Activated CD8-positive, alpha-beta T cell treated with anti-CD3 and anti-CD28 coated beads for 36 hours (primary cell): ENCODE measurements around the gene KLK14. TPM values are rescaled to one million over a fixed set of nuclear protein-coding genes. Genes with fewer than 3 reads are reported as not detected.

ENCODE experiments used
- ATAC-seq: fragments of 200-7000 bp; cut with Tn5 transposase; one replicate; pipeline ENCODE4 v1.10.0; 2021; ENCODE audit warnings: mild to moderate bottlenecking, moderate library complexity
- CTCF ChIA-PET: fragments of 350-600 bp; sonication (Branson Sonifier 250); formaldehyde crosslinking; loops from one replicate; lab custom pipeline; 2021; ENCODE audit warnings: antibody characterized with exemption; lab: Charles Lee
- POLR2A ChIA-PET: fragments of 350-600 bp; sonication (Branson Sonifier 250); formaldehyde crosslinking; loops from one replicate; lab custom pipeline; 2021; ENCODE audit warnings: antibody characterized with exemption; lab: Charles Lee
- DNase-seq: peaks from one replicate; pipeline ENCODE4 v3.0.0-alpha.2; 2020
- H3K27ac Mint-ChIP-seq: one replicate; pipeline ENCODE4 v1.8.0; 2021; ENCODE audit warnings: mild to moderate bottlenecking, mixed read lengths
- H3K27me3 Mint-ChIP-seq: one replicate; pipeline ENCODE4 v1.8.0; 2021; ENCODE audit warnings: mixed read lengths
- H3K36me3 Mint-ChIP-seq: one replicate; pipeline ENCODE4 v1.8.0; 2021; ENCODE audit warnings: low read depth, mixed read lengths
- H3K4me1 Mint-ChIP-seq: one replicate; pipeline ENCODE4 v1.8.0; 2021; ENCODE audit warnings: low read depth, mixed read lengths
- H3K4me3 Mint-ChIP-seq: one replicate; pipeline ENCODE4 v1.8.0; 2021; ENCODE audit warnings: mild to moderate bottlenecking, moderate library complexity, mixed read lengths
- H3K9me3 Mint-ChIP-seq: one replicate; pipeline ENCODE4 v1.8.0; 2021; ENCODE audit warnings: mixed read lengths
- CTCF ChIP-seq: fragments of 200-600 bp; IDR thresholded peaks from one replicate; pipeline ENCODE4 v1.8.0; 2022; ENCODE audit warnings: antibody characterized with exemption, mild to moderate bottlenecking
- intact Hi-C: fragments of 100-400 bp; cut with micrococcal nuclease; formaldehyde crosslinking; loops from one replicate; pipeline ENCODE4 v1.10.0; 2022
- total RNA-seq, 2 experiments: library from RNA; stranded (reverse); gene quantifications; one replicate each; pipeline ENCODE4 v1.2.3, GENCODE V29; 2021

Gene KLK14
- total RNA-seq, 2 experiments from 2014 or later = 0.32 to 0.43 TPM

- no peaks in the 10 kb centered on the region for H3K27me3 Mint-ChIP-seq
- no peak overlapping the region for H3K4me3 Mint-ChIP-seq
- intact Hi-C loops = loop anchor here (5.0 kb wide), 2 partner anchors 69 to 164 kb away; no protein-coding TSS in a partner anchor
- CTCF ChIA-PET = no interaction called here
- no peak overlapping the region for H3K27ac Mint-ChIP-seq
- ATAC-seq = no peak
- peaks cover 3% of the 10 kb centered on the region for H3K36me3 Mint-ChIP-seq
- no peaks in the 10 kb centered on the region for H3K9me3 Mint-ChIP-seq
- no peaks in the 10 kb centered on the region for H3K4me1 Mint-ChIP-seq
- DNase-seq = no peak
- TF ChIP-seq CTCF = no peak
- POLR2A ChIA-PET = no interaction called here
Measured at GRCh38 chr19:51091126-51091525, 8.4 kb upstream of the KLK14 start.

DNA sequence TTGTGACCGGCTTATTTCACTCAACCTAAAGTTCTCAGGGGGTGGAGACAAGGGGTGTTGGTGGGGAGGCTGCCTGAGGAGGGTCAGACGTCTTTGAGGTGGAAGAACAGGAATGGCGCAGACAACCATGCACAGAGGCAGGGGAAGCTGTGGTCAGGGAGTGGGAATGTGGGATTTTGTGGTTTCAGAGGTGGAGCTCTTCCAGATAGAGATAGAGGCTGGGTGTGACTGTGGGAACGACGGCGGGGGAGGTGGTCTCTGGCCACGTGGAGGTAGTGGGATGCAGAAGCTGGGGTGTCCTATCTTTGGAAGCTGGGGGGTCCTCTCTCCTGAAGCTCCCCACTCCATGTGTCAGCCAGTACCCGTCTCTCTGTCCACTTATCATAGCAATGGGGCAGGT is 7.8 kb upstream of the KLK14 start:
- ChIA-PET POLR2A (no interaction called here), CTCF (no interaction called here)
- no peaks in the 10 kb centered on the region for H3K9me3 Mint-ChIP-seq

GRCh38 chr19:51089786-51090185 is 7.1 kb upstream of the KLK14 start:
- ChIA-PET POLR2A (no interaction called here), CTCF (no interaction called here)
- no peak for ATAC-seq
- Mint-ChIP-seq H3K36me3 (no peaks in the 10 kb centered on the region), H3K4me1 (no peaks in the 10 kb centered on the region), H3K27me3 (no peaks in the 10 kb centered on the region), H3K9me3 (no peaks in the 10 kb centered on the region), H3K27ac (no peak overlapping the region), H3K4me3 (no peak overlapping the region)
- intact Hi-C loops = loop anchor here (5.0 kb wide), 2 partner anchors 67 to 162 kb away; no protein-coding TSS in a partner anchor
- TF ChIP-seq CTCF = no peak
- no peak for DNase-seq

More for the DNA sequence above, 7.8 kb upstream of the KLK14 start:
- H3K27ac Mint-ChIP-seq = no peak overlapping the region
- no peaks in the 10 kb centered on the region for H3K4me1 Mint-ChIP-seq
- no peak overlapping the region for H3K4me3 Mint-ChIP-seq
- no peak for DNase-seq
- no peak for ATAC-seq
- H3K27me3 Mint-ChIP-seq = no peaks in the 10 kb centered on the region
- no peak for TF ChIP-seq CTCF
- intact Hi-C loops = loop anchor here (5.0 kb wide), 2 partner anchors 68 to 163 kb away; no protein-coding TSS in a partner anchor
- no peaks in the 10 kb centered on the region for H3K36me3 Mint-ChIP-seq

DNA sequence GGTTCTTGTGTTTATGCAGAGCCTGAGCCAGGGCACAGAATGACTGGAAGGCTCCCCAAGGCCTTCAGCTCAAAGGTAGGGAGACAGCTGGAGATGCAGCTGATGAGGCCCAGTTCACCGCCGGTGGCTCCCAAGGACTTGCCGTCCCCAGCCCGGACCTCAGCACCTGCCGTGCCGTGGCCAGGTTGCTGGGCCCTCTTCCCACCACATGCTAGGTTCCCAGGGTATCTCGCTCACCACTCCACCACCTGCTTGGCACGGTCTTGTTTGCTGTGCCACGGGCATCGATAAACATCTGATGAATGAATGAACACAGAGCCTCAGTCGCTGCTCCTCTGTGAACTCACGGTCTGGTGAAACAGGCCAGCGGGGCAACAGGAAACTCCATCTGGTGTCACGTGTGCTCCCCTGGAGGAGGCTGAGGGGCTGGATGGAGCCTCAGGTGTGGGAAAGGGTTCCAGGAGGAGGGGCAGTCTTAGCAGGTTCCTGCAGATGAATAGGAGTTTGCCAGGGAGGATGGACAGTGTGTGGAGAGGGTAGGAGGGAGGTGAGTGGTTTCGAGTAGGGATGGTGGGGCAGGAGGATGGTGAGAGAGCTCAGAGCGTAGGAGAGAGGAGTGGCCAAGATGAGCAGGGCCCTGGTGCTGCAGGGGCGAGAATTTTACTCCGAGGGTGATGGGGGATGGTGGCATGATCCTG is 3.6 kb upstream of the KLK14 start:
- TF ChIP-seq CTCF = no peak
- H3K9me3 Mint-ChIP-seq = no peaks in the 10 kb centered on the region
- H3K4me3 Mint-ChIP-seq = no peak overlapping the region
- intact Hi-C loops = no loop called here
- H3K27me3 Mint-ChIP-seq = peaks cover 5% of the 10 kb centered on the region
- ChIA-PET POLR2A (no interaction called here), CTCF (no interaction called here)
- H3K36me3 Mint-ChIP-seq = no peaks in the 10 kb centered on the region
- ATAC-seq (no peak), DNase-seq (no peak)
- H3K27ac Mint-ChIP-seq = no peak overlapping the region
- no peaks in the 10 kb centered on the region for H3K4me1 Mint-ChIP-seq

DNA sequence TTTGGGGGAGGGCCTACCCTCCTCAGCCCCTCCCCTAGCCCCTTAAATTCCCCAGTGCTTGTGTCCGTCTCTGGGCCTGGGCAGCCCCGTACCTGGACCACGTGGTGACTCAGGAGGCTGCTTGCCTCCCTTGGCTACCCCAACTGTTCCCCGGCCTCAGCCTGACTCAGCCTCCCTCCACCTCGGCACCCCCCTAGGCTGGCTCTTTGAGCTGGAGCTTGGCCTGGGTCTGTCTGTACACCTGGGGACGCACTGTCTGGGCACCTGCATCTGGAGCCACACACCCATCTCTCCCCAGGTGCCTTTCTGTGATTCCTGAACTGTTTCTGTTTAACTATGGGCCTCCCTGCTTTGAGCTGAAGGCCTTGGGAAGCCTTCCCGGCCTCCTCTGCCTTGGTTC is 1.8 kb upstream of the KLK14 start:
- Mint-ChIP-seq H3K9me3 (no peaks in the 10 kb centered on the region), H3K4me3 (no peak overlapping the region), H3K27ac (no peak overlapping the region), H3K4me1 (no peaks in the 10 kb centered on the region), H3K27me3 (peaks cover 5% of the 10 kb centered on the region), H3K36me3 (no peaks in the 10 kb centered on the region)
- ChIA-PET POLR2A (no interaction called here), CTCF (no interaction called here)
- intact Hi-C loops = no loop called here
- no peak for DNase-seq
- no peak for TF ChIP-seq CTCF
- ATAC-seq = no peak
